IMR-90 (cell line): Measurements from ENCODE around the gene ZNF341. TPM values are rescaled to one million over a fixed set of nuclear protein-coding genes. Genes with fewer than 3 reads are reported as not detected.

Source experiments
- ATAC-seq: fragments of 200-7000 bp; cut with Tn5 transposase; 2 replicates; pipeline ENCODE4 v1.9.1; 2020; ENCODE audit warnings: low read depth, mild to moderate bottlenecking, moderate library complexity
- BruUV-seq: library from RNA; stranded (reverse); fragments of 400-500 nt; replicated peaks from 2 replicates; lab custom pipeline; 2021; lab: Mats Ljungman, UMichigan
- CTCF ChIA-PET: fragments of 300-600 bp; formaldehyde crosslinking; extraction: SDS; loops from one replicate; lab custom pipeline; 2021; ENCODE audit warnings: antibody characterized with exemption; lab: Yijun Ruan, JAX
- POLR2A ChIA-PET: fragments of 300-600 bp; sonication (Branson Sonifier 250); formaldehyde crosslinking; loops from one replicate; lab custom pipeline; 2022; ENCODE audit warnings: antibody characterized with exemption; ENCODE audit not compliant: unreplicated experiment; lab: Charles Lee
- DNase-seq: peaks from one replicate; pipeline ENCODE4 v3.0.0; 2013
- H2AFZ ChIP-seq: replicated peaks from 2 replicates; pipeline ENCODE3; 2013; ENCODE audit warnings: low read length, mild to moderate bottlenecking; ENCODE audit not compliant: poor library complexity
- H2AK5ac ChIP-seq: 2 replicates; pipeline ENCODE4 v1.6.1; 2013; ENCODE audit warnings: low read depth, low read length, inconsistent platforms
- H2AK9ac ChIP-seq: replicated peaks from 2 replicates; pipeline ENCODE3; 2013; ENCODE audit warnings: mild to moderate bottlenecking, low read depth, low read length, moderate library complexity; ENCODE audit not compliant: poor library complexity
- H2BK120ac ChIP-seq: 2 replicates; pipeline ENCODE4 v1.6.1; 2013; ENCODE audit warnings: low read depth, low read length, inconsistent platforms
- H2BK15ac ChIP-seq: 3 replicates; pipeline ENCODE4 v1.6.1; 2013; ENCODE audit warnings: low read depth, low read length, inconsistent platforms
- H2BK20ac ChIP-seq: 2 replicates; pipeline ENCODE4 v1.6.1; 2013; ENCODE audit warnings: low read depth, mild to moderate bottlenecking, inconsistent platforms, low read length, moderate library complexity
- H2BK5ac ChIP-seq: 2 replicates; pipeline ENCODE4 v1.6.1; 2013; ENCODE audit warnings: mild to moderate bottlenecking, low read depth, low read length, inconsistent platforms; ENCODE audit not compliant: poor library complexity, severe bottlenecking
- H3K14ac ChIP-seq: replicated peaks from 2 replicates; pipeline ENCODE4 v1.6.1; 2013; ENCODE audit warnings: low read depth, low read length, inconsistent platforms
- H3K18ac ChIP-seq: 2 replicates; pipeline ENCODE4 v1.6.1; 2013; ENCODE audit warnings: low read depth, low read length, control low read depth
- H3K23ac ChIP-seq: 2 replicates; pipeline ENCODE4 v1.6.1; 2013; ENCODE audit warnings: low read depth, low read length, inconsistent platforms
- H3K27ac ChIP-seq: 2 replicates; pipeline ENCODE4 v1.5.1; 2013; ENCODE audit warnings: mild to moderate bottlenecking, control low read depth, low read length; ENCODE audit not compliant: insufficient read depth
- H3K27me3 ChIP-seq: 2 replicates; pipeline ENCODE4 v1.6.1; 2013; ENCODE audit warnings: low read length; ENCODE audit not compliant: control insufficient read depth, insufficient read depth
- H3K36me3 ChIP-seq: 2 replicates; pipeline ENCODE4 v1.6.1; 2013; ENCODE audit warnings: low read length, mixed read lengths; ENCODE audit not compliant: control insufficient read depth, insufficient read depth
- H3K4ac ChIP-seq: 2 replicates; pipeline ENCODE4 v1.6.1; 2013; ENCODE audit warnings: low read depth, low read length, inconsistent platforms
- H3K4me1 ChIP-seq: 2 replicates; pipeline ENCODE4 v1.6.1; 2013; ENCODE audit warnings: low read length, mixed read lengths; ENCODE audit not compliant: control insufficient read depth, insufficient read depth
- H3K4me2 ChIP-seq: 2 replicates; pipeline ENCODE4 v1.6.1; 2013; ENCODE audit warnings: low read depth, mild to moderate bottlenecking, control low read depth, low read length, moderate library complexity
- H3K4me3 ChIP-seq: 2 replicates; pipeline ENCODE4 v1.5.1; 2013; ENCODE audit warnings: low read depth, mild to moderate bottlenecking, control low read depth, low read length, moderate library complexity; ENCODE audit not compliant: insufficient read depth
- H3K56ac ChIP-seq: 2 replicates; pipeline ENCODE4 v1.6.1; 2013; ENCODE audit warnings: low read length, inconsistent platforms; ENCODE audit not compliant: insufficient read depth; ENCODE audit errors: extremely low read depth
- H3K79me1 ChIP-seq, 2 experiments: 2 replicates each; pipeline ENCODE4 v1.6.1; 2013; ENCODE audit warnings: low read length in 2 of 2, inconsistent platforms in 1 of 2, low read depth in 1 of 2
- H3K9ac ChIP-seq: 2 replicates; pipeline ENCODE4 v1.6.1; 2013; ENCODE audit warnings: low read depth, low read length, control low read depth
- H3K9me1 ChIP-seq: 2 replicates; pipeline ENCODE4 v1.6.1; 2013; ENCODE audit warnings: low read length, inconsistent platforms; ENCODE audit not compliant: insufficient read depth
- H3K9me3 ChIP-seq: 2 replicates; pipeline ENCODE4 v1.6.1; 2013; ENCODE audit warnings: low read length; ENCODE audit not compliant: control insufficient read depth, insufficient read depth
- H4K20me1 ChIP-seq: 2 replicates; pipeline ENCODE4 v1.6.1; 2013; ENCODE audit warnings: low read length, inconsistent platforms; ENCODE audit not compliant: insufficient read depth
- H4K5ac ChIP-seq: 2 replicates; pipeline ENCODE4 v1.6.1; 2013; ENCODE audit warnings: mild to moderate bottlenecking, low read depth, low read length, control low read depth
- H4K8ac ChIP-seq, 2 experiments: 2 replicates each; pipeline ENCODE4 v1.6.1; 2013; ENCODE audit warnings: low read depth in 2 of 2, low read length in 2 of 2, control low read depth in 1 of 2, inconsistent platforms in 1 of 2
- H4K91ac ChIP-seq: 2 replicates; pipeline ENCODE4 v1.6.1; 2013; ENCODE audit warnings: low read depth, low read length, inconsistent platforms; ENCODE audit not compliant: insufficient read depth
- CHD1 ChIP-seq: IDR thresholded peaks from 2 replicates; pipeline ENCODE4 v1.6.1; 2012; ENCODE audit warnings: low read depth, low read length, improper control_type of control experiment
- CTCF ChIP-seq: conservative IDR thresholded peaks from 2 replicates; pipeline ENCODE4 v1.5.1; 2012; ENCODE audit warnings: mild to moderate bottlenecking, low read depth, low read length, improper control_type of control experiment
- FOS ChIP-seq: fragments of 150-350 bp; IDR thresholded peaks from 2 replicates; pipeline ENCODE4 v1.6.1; 2016; ENCODE audit warnings: low read depth, low read length
- RFX5 ChIP-seq: IDR thresholded peaks from 2 replicates; pipeline ENCODE4 v1.8.0; 2012; ENCODE audit warnings: low read depth, mild to moderate bottlenecking, low read length, moderate library complexity
- WGBS, 2 experiments: methylation state at CpG; one replicate each; pipeline versions ENCODE4 v1.1.5 to v1.1.7; 2013; ENCODE audit warnings: missing lambda C conversion rate in 2 of 2; ENCODE audit not compliant: insufficient read length in 1 of 2; ENCODE audit errors: extremely low coverage in 2 of 2; 5-methylcytosine and 5-hydroxymethylcytosine counted together
- dilution Hi-C: fragments of 300-500 bp; cut with HindIII; formaldehyde crosslinking; loops from one replicate; pipeline ENCODE4 v1.14.3; 2018; ENCODE audit warnings: low sequenced_read_pairs; ENCODE audit not compliant: unreplicated experiment
- in situ Hi-C: fragments of 300-500 bp; cut with MboI; formaldehyde crosslinking; loops from 3 replicates; pipeline ENCODE4 v1.14.3; 2019; ENCODE audit warnings: low sequenced_read_pairs, inconsistent platforms, mixed read lengths
- intact Hi-C: fragments of 100-400 bp; cut with micrococcal nuclease; formaldehyde crosslinking; loops from 2 replicates; pipeline ENCODE4 v1.10.0; 2022
- polyA plus RNA-seq, 3 experiments: library from polyadenylated mRNA; depleted of rRNA; stranded (reverse); fragments of >200 nt; gene quantifications; 2 replicates each; pipeline ENCODE4 v1.2.3, GENCODE V29; 2012; ENCODE audit warnings: low replicate concordance in 1 of 3
- total RNA-seq: library from RNA; depleted of rRNA; stranded (reverse); fragments of >200 nt; gene quantifications from 2 replicates; pipeline ENCODE4 v1.2.3, GENCODE V29; 2012

Gene ZNF341
- total and polyA plus RNA-seq, 2 of the 4 experiments (the other 2 are of a cell fraction) = 1.1 to 3.4 TPM

- no peak for TF ChIP-seq CTCF
- TF ChIP-seq FOS = no peak
- TF ChIP-seq CHD1 = no peak
- no peak for TF ChIP-seq RFX5
- H3K27me3 ChIP-seq = no peaks in the 10 kb centered on the region
- H3K4me3 ChIP-seq = no peak overlapping the region
- no peak overlapping the region for H2AK5ac ChIP-seq
- H3K56ac ChIP-seq = no peak overlapping the region
- no CpG with 5 or more reads among the region's 5 CpGs for WGBS, 2 experiments
- peaks cover 10% of the 10 kb centered on the region; the same call in 1 of the 2 replicates for H3K36me3 ChIP-seq
- in situ Hi-C loops (no loop called here), dilution Hi-C loops (no loop called here), intact Hi-C loops (no loop called here)
- H3K23ac ChIP-seq = no peak overlapping the region
- no peaks in the 10 kb centered on the region for H3K9me3 ChIP-seq
- H3K14ac ChIP-seq = no peak overlapping the region
- POLR2A ChIA-PET = no interaction called here
- H4K5ac ChIP-seq = no peak overlapping the region
- no peak overlapping the region for H2BK20ac ChIP-seq
- no peak overlapping the region for H2AFZ ChIP-seq
- no peaks in the 10 kb centered on the region for H3K79me1 ChIP-seq
- H2AK9ac ChIP-seq = no peak overlapping the region
- H3K18ac ChIP-seq = no peak overlapping the region
- CTCF ChIA-PET = no interaction called here
- no peak overlapping the region for H3K9ac ChIP-seq
- no peak overlapping the region for H2BK5ac ChIP-seq
- H3K4me1 ChIP-seq = no peaks in the 10 kb centered on the region
- H3K9me1 ChIP-seq = peaks cover 6% of the 10 kb centered on the region; the same call in 1 of the 2 replicates
- H3K4ac ChIP-seq = no peak overlapping the region
- H3K27ac ChIP-seq = no peak overlapping the region
- H4K8ac ChIP-seq = no peak overlapping the region
- H3K4me2 ChIP-seq = no peak overlapping the region
- DNase-seq (no peak), ATAC-seq (no peak)
- H4K20me1 ChIP-seq = no peaks in the 10 kb centered on the region
- H4K91ac ChIP-seq = no peak overlapping the region
- no peak overlapping the region for H2BK15ac ChIP-seq
- BruUV-seq = no TSS peak
- no peak overlapping the region for H2BK120ac ChIP-seq
These were observed 33.8 kb downstream of the ZNF341 start for GRCh38 chr20:33765592-33765991.
